Retinal pigment epithelial cell (primary cell): ENCODE results near the gene DSCAML1.

Experiments used
- DNase-seq: peaks from one replicate; pipeline ENCODE4 v3.0.0-alpha.2; 2010; ENCODE audit warnings: low read depth
- H3K4me3 ChIP-seq: 2 replicates; pipeline ENCODE4 v1.5.1; 2011; ENCODE audit warnings: mild to moderate bottlenecking, low read length, control low read depth, moderate library complexity
- CTCF ChIP-seq: conservative IDR thresholded peaks from 2 replicates; pipeline ENCODE4 v1.5.1; 2011; ENCODE audit warnings: low read depth, low read length, control low read depth, inconsistent platforms

DSCAML1 gene

DNA sequence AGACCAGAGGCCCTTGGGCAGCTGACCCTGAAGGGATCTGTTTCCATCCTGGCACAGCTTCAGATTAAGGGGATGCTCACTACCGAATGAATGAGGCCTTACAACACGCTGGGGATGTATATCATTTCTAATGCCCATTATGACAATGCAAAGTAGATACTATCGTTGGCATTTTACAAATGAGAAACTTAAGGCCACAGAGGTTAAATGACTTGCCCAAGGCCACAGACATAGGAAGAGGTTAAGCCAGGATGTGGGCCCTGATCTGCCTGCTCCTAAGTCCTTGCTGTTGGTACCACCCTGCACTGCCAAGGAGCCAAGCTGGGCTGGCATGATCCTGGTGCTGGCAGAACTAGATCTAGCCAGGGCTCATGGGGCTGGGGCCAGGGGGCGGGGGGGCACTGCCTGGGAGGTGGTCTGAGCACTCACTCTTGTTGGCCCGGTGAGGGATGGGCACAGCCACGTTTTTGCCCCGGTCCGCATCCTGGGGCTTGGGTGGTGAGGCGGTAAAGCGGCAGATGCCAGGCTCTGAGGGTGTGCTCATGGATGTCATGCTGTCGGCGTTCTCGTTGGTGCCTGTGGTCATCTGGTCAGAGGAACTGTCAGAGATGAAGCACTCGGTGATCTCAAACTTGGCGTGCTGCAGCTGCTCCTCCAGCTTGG lies 366.6 kb downstream of the DSCAML1 start:
- no peak overlapping the region for H3K4me3 ChIP-seq
- no peak for DNase-seq
- no peak for TF ChIP-seq CTCF

DNA sequence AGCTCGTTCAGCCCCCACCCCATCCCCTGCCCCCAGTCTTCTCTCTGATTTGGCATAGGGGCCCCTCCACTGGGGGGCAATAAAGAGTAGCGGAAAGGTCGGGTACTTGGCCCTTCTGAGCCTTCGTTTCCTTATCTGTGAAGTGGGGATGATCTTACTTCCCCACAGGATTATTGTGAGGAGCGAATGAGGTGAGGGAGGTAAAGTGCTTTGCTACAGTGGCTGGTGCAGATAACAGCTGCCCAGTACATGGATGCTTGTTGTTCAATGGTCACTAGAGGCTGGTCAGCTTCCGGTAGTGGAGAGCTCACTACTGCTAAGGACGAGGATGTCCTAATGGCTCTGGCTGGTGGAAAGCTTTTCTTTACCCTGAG lies 368.2 kb downstream of the DSCAML1 start:
- H3K4me3 ChIP-seq, result no peak overlapping the region
- TF ChIP-seq CTCF, result no peak

GRCh38 chr11:117428186-117428855 lies 368.7 kb downstream of the DSCAML1 start:
- no peak overlapping the region for H3K4me3 ChIP-seq
- no peak for DNase-seq
- TF ChIP-seq CTCF, result no peak

More for the DNA sequence above, 368.2 kb downstream of the DSCAML1 start:
- DNase-seq, result no peak

DNA sequence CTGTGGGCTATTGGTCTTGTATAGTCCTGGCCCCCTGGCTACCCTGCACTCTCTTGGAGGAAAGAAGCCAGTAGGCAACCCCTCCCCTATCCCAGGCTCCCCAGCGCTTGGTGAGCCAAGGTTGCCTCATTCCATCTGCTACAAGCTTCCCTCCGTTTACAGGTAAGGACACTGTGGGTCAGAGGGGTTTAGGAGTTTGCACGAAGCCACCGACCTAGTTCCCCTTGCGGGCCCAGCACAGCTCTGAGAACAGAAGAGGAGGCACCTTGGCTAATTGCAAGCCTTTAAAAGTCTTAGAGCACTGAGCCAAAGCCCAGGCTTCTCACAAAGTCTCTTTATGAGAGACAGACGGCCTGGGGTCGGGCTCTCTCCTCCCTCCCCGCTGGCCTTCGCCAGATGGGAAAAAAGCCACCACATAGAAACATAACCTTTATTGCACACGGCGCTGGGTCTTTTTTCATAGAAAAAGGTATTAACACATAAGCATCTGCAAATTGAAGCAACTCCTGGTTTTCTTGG lies 369.6 kb downstream of the DSCAML1 start:
- no peak for DNase-seq
- no peak for TF ChIP-seq CTCF

GRCh38 chr11:117426941-117427340 lies 370.1 kb downstream of the DSCAML1 start:
- no peak for DNase-seq
- no peak for TF ChIP-seq CTCF

More for the DNA sequence above, 369.6 kb downstream of the DSCAML1 start:
- H3K4me3 ChIP-seq, result no peak overlapping the region

GRCh38 chr11:117426297-117426685 lies 370.7 kb downstream of the DSCAML1 start:
- peak; percentile 99 for TF ChIP-seq CTCF
- DNase-seq, result peak; percentile 6
- H3K4me3 ChIP-seq, result no peak overlapping the region

More at GRCh38 chr11:117426941-117427340, 370.1 kb downstream of the DSCAML1 start:
- no peak overlapping the region for H3K4me3 ChIP-seq
